Measurements from ENCODE around the gene ADCK1. TPM values are rescaled to one million over a fixed set of nuclear protein-coding genes. Genes with fewer than 3 reads are reported as not detected.

The ADCK1 gene
- total RNA-seq, 1 experiment from 2014 or later: 8.3 TPM

DNA sequence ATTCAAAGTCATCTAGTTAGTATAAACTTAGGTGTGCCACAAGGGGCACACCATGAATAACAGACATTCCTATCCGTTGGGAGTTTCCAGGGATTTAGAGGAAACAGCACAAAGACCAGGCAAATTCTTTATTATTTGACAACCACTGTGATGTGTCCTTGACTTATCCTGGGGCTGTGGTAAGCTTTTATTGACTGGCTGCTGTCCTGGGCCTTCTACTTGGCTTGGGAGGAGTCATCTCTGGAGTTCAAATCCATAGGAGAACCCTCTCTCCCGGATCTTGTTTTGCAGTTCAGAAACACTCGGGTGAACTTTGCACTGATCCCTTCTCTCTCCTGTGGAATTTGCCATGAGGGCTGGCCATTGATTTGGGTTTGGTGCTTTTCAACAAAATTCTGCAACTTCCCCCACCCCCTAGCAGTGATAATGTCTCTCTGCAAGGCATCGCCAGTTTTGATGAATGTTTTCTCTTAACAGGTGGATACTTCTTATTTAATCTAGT is 136.3 kb downstream of the ADCK1 start:
- Histone ChIP-seq H3K4me1 (ENCODE audit: insufficient read depth, low read length, poor library complexity, severe bottlenecking) (no peaks in the 10 kb centered on the region), H3K9me3 (ENCODE audit: low read depth, low read length, poor library complexity, severe bottlenecking) (peaks cover 6% of the 10 kb centered on the region), H3K27me3 (replicated peaks; ENCODE audit: insufficient read depth, low read depth, low read length, poor library complexity) (no peaks in the 10 kb centered on the region), H3K27ac (ENCODE audit: low read depth, low read length, poor library complexity, severe bottlenecking) (no peak overlapping the region), H3K36me3 (ENCODE audit: insufficient read depth, low read length, poor library complexity, severe bottlenecking) (no peaks in the 10 kb centered on the region), H3K4me3 (ENCODE audit: low read depth, low read length, poor library complexity, severe bottlenecking) (no peak overlapping the region)
- CTCF ChIA-PET: no interaction called here
- POLR2A ChIA-PET (ENCODE audit: low non-redundant PET): no interaction called here
- intact Hi-C loops (cut with micrococcal nuclease; ENCODE audit: unreplicated experiment): no loop called here
- BruUV-seq (replicated peaks): no TSS peak
- TF ChIP-seq, protein P1, sequence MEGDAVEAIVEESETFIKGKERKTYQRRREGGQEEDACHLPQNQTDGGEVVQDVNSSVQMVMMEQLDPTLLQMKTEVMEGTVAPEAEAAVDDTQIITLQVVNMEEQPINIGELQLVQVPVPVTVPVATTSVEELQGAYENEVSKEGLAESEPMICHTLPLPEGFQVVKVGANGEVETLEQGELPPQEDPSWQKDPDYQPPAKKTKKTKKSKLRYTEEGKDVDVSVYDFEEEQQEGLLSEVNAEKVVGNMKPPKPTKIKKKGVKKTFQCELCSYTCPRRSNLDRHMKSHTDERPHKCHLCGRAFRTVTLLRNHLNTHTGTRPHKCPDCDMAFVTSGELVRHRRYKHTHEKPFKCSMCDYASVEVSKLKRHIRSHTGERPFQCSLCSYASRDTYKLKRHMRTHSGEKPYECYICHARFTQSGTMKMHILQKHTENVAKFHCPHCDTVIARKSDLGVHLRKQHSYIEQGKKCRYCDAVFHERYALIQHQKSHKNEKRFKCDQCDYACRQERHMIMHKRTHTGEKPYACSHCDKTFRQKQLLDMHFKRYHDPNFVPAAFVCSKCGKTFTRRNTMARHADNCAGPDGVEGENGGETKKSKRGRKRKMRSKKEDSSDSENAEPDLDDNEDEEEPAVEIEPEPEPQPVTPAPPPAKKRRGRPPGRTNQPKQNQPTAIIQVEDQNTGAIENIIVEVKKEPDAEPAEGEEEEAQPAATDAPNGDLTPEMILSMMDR (conservative IDR thresholded peaks at IDR 0.05; ENCODE audit: low read depth, low read length): no peak
- TF ChIP-seq EZH2 (IDR thresholded peaks at IDR 0.05; ENCODE audit: borderline replicate concordance, low read depth, low read length, poor library complexity, severe bottlenecking): no peak
- DNase-seq (ENCODE audit: low spot score): no peak

DNA sequence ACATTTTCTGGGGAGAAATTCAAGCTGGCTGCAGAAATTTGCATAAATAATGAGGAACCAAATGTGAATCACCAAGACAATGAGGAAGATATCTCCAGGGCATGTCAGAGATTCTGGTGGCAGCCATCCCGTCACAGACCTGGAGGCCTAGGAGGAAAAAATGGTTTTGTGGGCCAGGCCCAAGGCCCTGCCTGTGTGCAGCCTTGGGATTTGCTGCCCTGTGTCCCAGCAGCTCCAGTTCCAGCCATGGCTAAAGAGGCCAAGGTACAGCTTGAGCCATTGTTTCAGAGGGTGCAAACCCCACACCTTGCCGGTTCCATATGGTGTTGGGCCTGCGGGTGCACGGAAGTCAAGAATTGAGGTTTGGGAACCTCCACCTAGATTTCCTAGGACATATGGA is 147.5 kb downstream of the ADCK1 start:
- intact Hi-C loops (cut with micrococcal nuclease; ENCODE audit: unreplicated experiment): no loop called here
- ChIA-PET POLR2A (ENCODE audit: low non-redundant PET) (no interaction called here), CTCF (no interaction called here)
- H3K4me1 ChIP-seq (ENCODE audit: insufficient read depth, low read length, poor library complexity, severe bottlenecking): no peaks in the 10 kb centered on the region
- no peak for TF ChIP-seq EZH2 (IDR thresholded peaks at IDR 0.05; ENCODE audit: borderline replicate concordance, low read depth, low read length, poor library complexity, severe bottlenecking)
- TF ChIP-seq, protein P1 (conservative IDR thresholded peaks at IDR 0.05; ENCODE audit: low read depth, low read length): no peak
- no peak overlapping the region for H3K27ac ChIP-seq (ENCODE audit: low read depth, low read length, poor library complexity, severe bottlenecking)
- H3K27me3 ChIP-seq (replicated peaks; ENCODE audit: insufficient read depth, low read depth, low read length, poor library complexity): no peaks in the 10 kb centered on the region
- no peaks in the 10 kb centered on the region for H3K36me3 ChIP-seq (ENCODE audit: insufficient read depth, low read length, poor library complexity, severe bottlenecking)
- BruUV-seq (replicated peaks): no TSS peak
- H3K4me3 ChIP-seq (ENCODE audit: low read depth, low read length, poor library complexity, severe bottlenecking): no peak overlapping the region
- no peaks in the 10 kb centered on the region for H3K9me3 ChIP-seq (ENCODE audit: low read depth, low read length, poor library complexity, severe bottlenecking)
- no peak for DNase-seq (ENCODE audit: low spot score)

DNA sequence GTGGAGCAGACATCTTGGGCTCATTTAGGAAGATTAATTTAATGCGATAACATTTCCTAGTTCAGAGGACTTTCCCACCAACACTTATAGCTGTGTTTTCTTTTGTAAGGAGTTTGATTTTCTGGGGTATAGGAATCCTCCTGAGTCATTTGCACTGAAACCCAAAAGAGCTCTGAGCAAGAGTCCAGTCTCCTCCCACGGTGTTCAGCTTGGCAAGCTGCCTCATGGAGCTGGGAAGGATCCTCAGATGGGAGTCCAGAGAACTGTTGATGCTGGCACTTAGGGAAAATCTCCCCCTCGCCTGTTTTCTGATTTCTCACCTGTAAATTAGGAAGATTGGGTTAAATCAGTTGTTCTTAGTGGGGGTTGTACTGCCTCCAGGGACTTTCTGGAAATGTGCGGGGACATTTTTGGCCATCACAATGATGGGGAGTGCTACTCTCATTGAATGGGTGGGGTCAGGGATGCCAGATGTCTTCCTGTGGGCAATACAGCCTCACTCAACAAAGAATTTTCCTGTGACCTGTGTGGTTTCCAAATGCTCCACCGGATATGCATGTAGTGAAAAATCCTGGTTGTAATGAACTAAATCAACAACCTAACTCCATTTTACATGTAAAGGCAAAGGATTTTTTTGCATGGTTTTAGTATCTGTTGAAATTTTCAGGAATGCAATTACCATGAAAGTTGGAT is 150.6 kb downstream of the ADCK1 start:
- no peak for TF ChIP-seq EZH2 (IDR thresholded peaks at IDR 0.05; ENCODE audit: borderline replicate concordance, low read depth, low read length, poor library complexity, severe bottlenecking)
- TF ChIP-seq, protein P1 (conservative IDR thresholded peaks at IDR 0.05; ENCODE audit: low read depth, low read length): no peak
- no peak overlapping the region for H3K4me3 ChIP-seq (ENCODE audit: low read depth, low read length, poor library complexity, severe bottlenecking)
- no peaks in the 10 kb centered on the region for H3K27me3 ChIP-seq (replicated peaks; ENCODE audit: insufficient read depth, low read depth, low read length, poor library complexity)
- H3K27ac ChIP-seq (ENCODE audit: low read depth, low read length, poor library complexity, severe bottlenecking): no peak overlapping the region
- H3K4me1 ChIP-seq (ENCODE audit: insufficient read depth, low read length, poor library complexity, severe bottlenecking): no peaks in the 10 kb centered on the region
- no peak for DNase-seq (ENCODE audit: low spot score)
- POLR2A ChIA-PET (ENCODE audit: low non-redundant PET): no interaction called here
- no peaks in the 10 kb centered on the region for H3K36me3 ChIP-seq (ENCODE audit: insufficient read depth, low read length, poor library complexity, severe bottlenecking)
- H3K9me3 ChIP-seq (ENCODE audit: low read depth, low read length, poor library complexity, severe bottlenecking): no peaks in the 10 kb centered on the region
- CTCF ChIA-PET: no interaction called here
- BruUV-seq (replicated peaks): no TSS peak
- intact Hi-C loops (cut with micrococcal nuclease; ENCODE audit: unreplicated experiment): no loop called here

Measured in A673 (cell line).